MCF 10A (cell line): ENCODE results near the gene STAG2. TPM values are rescaled to one million over a fixed set of nuclear protein-coding genes. Genes with fewer than 3 reads are reported as not detected.

Source experiments
- BruUV-seq: library from RNA; stranded (reverse); fragments of 400-500 nt; replicated peaks from 2 replicates; lab custom pipeline; 2021; lab: Mats Ljungman, UMichigan
- CTCF ChIA-PET: fragments of 300-600 bp; sonication (Branson Sonifier 250); formaldehyde crosslinking; extraction: SDS; loops from one replicate; lab custom pipeline; 2021; ENCODE audit warnings: antibody characterized with exemption, inconsistent platforms; lab: Yijun Ruan, JAX
- POLR2A ChIA-PET: fragments of 300-600, 350-650 bp; sonication (Branson Sonifier 250); formaldehyde crosslinking; extraction: SDS; loops from one replicate; lab custom pipeline; 2020; ENCODE audit warnings: antibody characterized with exemption, inconsistent platforms; lab: Yijun Ruan, JAX
- DNase-seq: peaks from one replicate; pipeline ENCODE4 v3.0.0-alpha.2; 2018; ENCODE audit not compliant: unreplicated experiment
- H3K27ac Mint-ChIP-seq: one replicate; pipeline ENCODE4 v1.8.0; 2022; ENCODE audit warnings: mild to moderate bottlenecking, low read depth, mixed read lengths; ENCODE audit not compliant: unreplicated experiment
- H3K27me3 Mint-ChIP-seq: one replicate; pipeline ENCODE4 v1.8.0; 2022; ENCODE audit warnings: mixed read lengths; ENCODE audit not compliant: insufficient read depth, unreplicated experiment
- H3K36me3 Mint-ChIP-seq: one replicate; pipeline ENCODE4 v1.8.0; 2022; ENCODE audit warnings: mild to moderate bottlenecking, moderate library complexity, mixed read lengths; ENCODE audit not compliant: insufficient read depth, unreplicated experiment
- H3K4me1 Mint-ChIP-seq: one replicate; pipeline ENCODE4 v1.8.0; 2022; ENCODE audit warnings: mixed read lengths; ENCODE audit not compliant: insufficient read depth, unreplicated experiment
- H3K4me3 Mint-ChIP-seq: one replicate; pipeline ENCODE4 v1.8.0; 2022; ENCODE audit warnings: mild to moderate bottlenecking, moderate library complexity, mixed read lengths; ENCODE audit not compliant: unreplicated experiment
- H3K9me3 Mint-ChIP-seq: one replicate; pipeline ENCODE4 v1.8.0; 2022; ENCODE audit warnings: mixed read lengths; ENCODE audit not compliant: unreplicated experiment
- intact Hi-C: fragments of 100-400 bp; cut with micrococcal nuclease; formaldehyde crosslinking; loops from 2 replicates; pipeline ENCODE4 v1.14.1; 2022
- total RNA-seq: library from RNA; stranded (reverse); gene quantifications from 2 replicates; pipeline ENCODE4 v1.2.3, GENCODE V29; 2022
- TF ChIP-seq, protein P1 (sequence below): fragments of 200-600 bp; IDR thresholded peaks from one replicate; pipeline ENCODE4 v1.8.0; 2022; ENCODE audit warnings: antibody characterized with exemption, mild to moderate bottlenecking; ENCODE audit not compliant: unreplicated experiment

Gene STAG2
- total RNA-seq, 1 experiment from 2014 or later = 80.7 TPM

DNA sequence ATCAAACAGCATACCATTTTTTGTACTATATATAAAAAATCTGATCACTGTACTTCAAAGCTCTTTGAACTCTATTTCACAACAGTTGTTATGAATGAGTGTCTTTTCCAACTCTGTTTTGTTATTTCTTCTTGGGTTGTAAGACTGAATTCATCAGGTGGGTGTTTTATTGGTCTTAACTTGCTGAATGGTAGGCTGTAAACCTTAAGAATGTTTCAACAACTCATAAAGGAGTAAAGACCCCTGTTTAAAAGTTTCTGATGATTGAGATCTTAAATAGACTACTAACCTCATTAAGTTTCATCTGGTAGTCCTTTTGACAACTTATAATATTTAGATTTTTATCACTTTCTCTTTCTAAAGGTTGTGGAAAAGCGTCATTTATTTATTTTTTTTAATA lies 18.4 kb upstream of the STAG2 start:
- H3K27me3 Mint-ChIP-seq = no peaks in the 10 kb centered on the region
- BruUV-seq = no TSS peak
- H3K27ac Mint-ChIP-seq = no peak overlapping the region
- H3K36me3 Mint-ChIP-seq = no peaks in the 10 kb centered on the region
- CTCF ChIA-PET = no interaction called here
- intact Hi-C loops = no loop called here
- POLR2A ChIA-PET = no interaction called here
- DNase-seq = no peak
- H3K9me3 Mint-ChIP-seq = no peaks in the 10 kb centered on the region
- TF ChIP-seq, protein P1, sequence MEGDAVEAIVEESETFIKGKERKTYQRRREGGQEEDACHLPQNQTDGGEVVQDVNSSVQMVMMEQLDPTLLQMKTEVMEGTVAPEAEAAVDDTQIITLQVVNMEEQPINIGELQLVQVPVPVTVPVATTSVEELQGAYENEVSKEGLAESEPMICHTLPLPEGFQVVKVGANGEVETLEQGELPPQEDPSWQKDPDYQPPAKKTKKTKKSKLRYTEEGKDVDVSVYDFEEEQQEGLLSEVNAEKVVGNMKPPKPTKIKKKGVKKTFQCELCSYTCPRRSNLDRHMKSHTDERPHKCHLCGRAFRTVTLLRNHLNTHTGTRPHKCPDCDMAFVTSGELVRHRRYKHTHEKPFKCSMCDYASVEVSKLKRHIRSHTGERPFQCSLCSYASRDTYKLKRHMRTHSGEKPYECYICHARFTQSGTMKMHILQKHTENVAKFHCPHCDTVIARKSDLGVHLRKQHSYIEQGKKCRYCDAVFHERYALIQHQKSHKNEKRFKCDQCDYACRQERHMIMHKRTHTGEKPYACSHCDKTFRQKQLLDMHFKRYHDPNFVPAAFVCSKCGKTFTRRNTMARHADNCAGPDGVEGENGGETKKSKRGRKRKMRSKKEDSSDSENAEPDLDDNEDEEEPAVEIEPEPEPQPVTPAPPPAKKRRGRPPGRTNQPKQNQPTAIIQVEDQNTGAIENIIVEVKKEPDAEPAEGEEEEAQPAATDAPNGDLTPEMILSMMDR = no peak
- H3K4me1 Mint-ChIP-seq = no peaks in the 10 kb centered on the region
- H3K4me3 Mint-ChIP-seq = no peak overlapping the region

DNA sequence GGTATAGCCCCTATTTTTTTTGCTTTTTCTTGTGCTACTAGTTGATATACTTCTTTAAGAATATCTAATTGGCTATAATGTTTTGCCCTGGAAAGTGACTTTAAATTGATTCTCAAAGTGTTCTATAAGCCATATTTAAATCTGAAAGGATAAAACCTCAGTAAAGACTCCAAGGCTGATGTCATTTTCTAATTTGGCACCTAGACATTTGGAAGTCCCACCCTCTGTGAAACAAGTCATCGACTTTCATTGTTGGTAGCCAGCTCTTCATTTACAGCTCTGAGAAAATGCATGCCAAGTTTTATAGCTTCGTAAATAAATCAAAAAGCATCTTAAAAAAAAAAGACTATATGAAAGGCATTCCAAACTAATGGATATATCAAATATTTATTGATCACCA lies 18.0 kb upstream of the STAG2 start:
- Mint-ChIP-seq H3K27me3 (no peaks in the 10 kb centered on the region), H3K36me3 (no peaks in the 10 kb centered on the region), H3K4me1 (no peaks in the 10 kb centered on the region), H3K4me3 (no peak overlapping the region), H3K9me3 (no peaks in the 10 kb centered on the region), H3K27ac (no peak overlapping the region)
- DNase-seq = no peak
- TF ChIP-seq, protein P1 = no peak
- POLR2A ChIA-PET = no interaction called here
- CTCF ChIA-PET = no interaction called here
- no TSS peak for BruUV-seq
- intact Hi-C loops = no loop called here

DNA sequence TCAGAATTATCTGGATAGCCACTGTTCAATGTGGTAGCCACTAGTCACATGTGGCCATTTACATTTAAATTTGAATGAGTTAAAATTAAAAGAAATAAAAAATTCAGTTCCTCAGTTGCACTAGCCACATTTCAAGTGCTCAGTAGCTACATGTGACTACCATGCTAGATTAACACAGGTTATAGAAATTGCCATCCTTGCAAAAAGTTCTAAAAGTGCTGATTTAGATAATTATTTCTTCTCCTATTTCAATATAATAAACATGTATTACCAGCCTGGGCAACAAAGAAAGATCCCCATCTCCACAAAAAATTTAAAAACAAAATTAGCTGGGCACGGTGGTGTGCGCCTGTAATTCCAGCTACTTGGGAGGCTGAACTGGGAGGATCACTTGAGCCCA lies 11.7 kb upstream of the STAG2 start:
- no peaks in the 10 kb centered on the region for H3K36me3 Mint-ChIP-seq
- intact Hi-C loops = no loop called here
- no peaks in the 10 kb centered on the region for H3K9me3 Mint-ChIP-seq
- no peaks in the 10 kb centered on the region for H3K27me3 Mint-ChIP-seq
- TF ChIP-seq, protein P1 = no peak
- H3K4me1 Mint-ChIP-seq = no peaks in the 10 kb centered on the region
- ChIA-PET CTCF (no interaction called here), POLR2A (no interaction called here)
- H3K27ac Mint-ChIP-seq = no peak overlapping the region
- DNase-seq = no peak
- no TSS peak for BruUV-seq
- no peak overlapping the region for H3K4me3 Mint-ChIP-seq

DNA sequence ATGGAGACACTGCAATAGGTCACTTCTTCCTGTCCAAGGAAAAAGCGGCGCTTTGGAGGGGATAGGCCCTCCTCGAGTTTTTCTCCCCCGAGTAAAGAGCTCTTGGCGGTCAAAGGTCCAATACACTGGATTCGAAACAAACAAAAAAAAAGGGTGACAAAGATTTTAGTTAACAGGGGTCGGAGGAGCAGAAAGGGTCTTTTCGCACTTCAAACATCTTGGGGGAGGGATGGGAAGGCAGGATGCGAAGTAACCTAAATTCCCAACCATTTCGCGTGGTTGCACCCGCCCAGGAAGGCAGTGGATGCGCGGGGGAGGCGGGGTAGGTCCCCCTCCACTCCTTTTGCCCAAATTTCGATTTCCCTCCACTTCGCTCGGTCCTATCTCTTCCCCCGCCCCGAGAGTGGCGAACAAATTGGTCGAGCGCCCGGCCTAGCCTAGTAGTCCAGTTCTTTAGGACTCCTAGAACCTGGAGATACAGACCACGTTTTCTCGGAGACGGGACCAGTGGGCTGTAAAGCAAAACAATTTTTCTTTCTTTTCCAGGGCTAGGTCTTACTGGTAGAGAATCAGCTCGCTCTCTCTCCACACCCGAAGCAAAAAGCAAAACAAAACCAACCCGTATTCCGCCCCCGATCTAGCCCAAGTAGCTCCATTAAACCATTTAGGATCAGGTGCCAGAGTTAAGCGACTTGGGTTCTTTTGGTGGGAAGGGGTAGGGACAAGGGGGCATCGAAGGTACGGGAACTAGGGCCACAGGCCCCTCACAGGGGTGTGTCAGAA lies 2.0 kb upstream of the STAG2 start:
- intact Hi-C loops = loop anchor here (1.0 kb wide), 3 partner anchors 17 to 126 kb away; partner anchors contain the start of gene XIAP
- Mint-ChIP-seq H3K4me3 (peak overlapping the region; percentile 92), H3K27me3 (no peaks in the 10 kb centered on the region), H3K9me3 (no peaks in the 10 kb centered on the region), H3K36me3 (peaks cover 7% of the 10 kb centered on the region), H3K4me1 (no peaks in the 10 kb centered on the region), H3K27ac (peak overlapping the region; percentile 99)
- POLR2A ChIA-PET = interaction anchor here (0.7 to 3.2 kb wide), 18 partner anchors 8 to 126 kb away, joined by 3 to 22 read pairs (median 5); partner anchors contain the start of gene XIAP
- DNase-seq = peak; percentile 53
- BruUV-seq = TSS peak; percentile 66
- CTCF ChIA-PET = interaction anchor here (0.6 to 3.6 kb wide), 9 partner anchors 11 to 657 kb away, joined by 3 to 20 read pairs (median 3); no protein-coding TSS in a partner anchor
- TF ChIP-seq, protein P1 = no peak
